ENCODE results near the gene HMCN2.
"Not testable (repeated sequence)": the region's sequence is repeated elsewhere in the genome, so short reads cannot be mapped to it uniquely, and the experiment has no call there.

The HMCN2 gene

DNA sequence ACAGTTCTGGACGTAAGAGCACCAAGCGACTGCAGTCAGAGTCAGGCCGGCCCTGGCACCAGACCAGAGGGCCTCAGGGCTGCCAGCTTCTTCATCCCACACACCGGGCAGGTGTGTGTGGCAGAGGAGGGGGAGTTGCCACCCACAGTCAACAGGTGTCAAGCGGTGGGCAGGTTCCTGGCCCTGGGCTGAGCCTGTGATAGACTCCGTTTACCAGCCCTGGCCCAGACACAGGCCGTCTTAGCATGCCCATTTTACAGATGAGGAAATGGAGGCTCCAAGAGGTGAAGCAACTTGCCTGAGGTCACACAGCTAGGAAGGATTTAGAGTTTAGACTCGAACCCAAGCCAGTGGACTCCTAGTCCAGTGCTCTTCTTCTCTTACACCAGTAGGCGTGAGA is 71.8 kb downstream of the HMCN2 start:
- no peak overlapping the region for H3K9ac ChIP-seq (ENCODE audit: low read depth, low read length)
- H3K9me3 ChIP-seq (replicated peaks; ENCODE audit: low read length): no peaks in the 10 kb centered on the region
- H3K4me1 ChIP-seq (ENCODE audit: control insufficient read depth, insufficient read depth, low read length): peaks cover 1% of the 10 kb centered on the region
- no peaks in the 10 kb centered on the region for H3K36me3 ChIP-seq (ENCODE audit: insufficient read depth, low read length)
- peaks cover 43% of the 10 kb centered on the region for H3K27me3 ChIP-seq (ENCODE audit: control insufficient read depth, insufficient read depth, low read length)
- no peak overlapping the region for H3K4me2 ChIP-seq (ENCODE audit: low read length)
- no peak overlapping the region for H3K4me3 ChIP-seq (ENCODE audit: low read length)

DNA sequence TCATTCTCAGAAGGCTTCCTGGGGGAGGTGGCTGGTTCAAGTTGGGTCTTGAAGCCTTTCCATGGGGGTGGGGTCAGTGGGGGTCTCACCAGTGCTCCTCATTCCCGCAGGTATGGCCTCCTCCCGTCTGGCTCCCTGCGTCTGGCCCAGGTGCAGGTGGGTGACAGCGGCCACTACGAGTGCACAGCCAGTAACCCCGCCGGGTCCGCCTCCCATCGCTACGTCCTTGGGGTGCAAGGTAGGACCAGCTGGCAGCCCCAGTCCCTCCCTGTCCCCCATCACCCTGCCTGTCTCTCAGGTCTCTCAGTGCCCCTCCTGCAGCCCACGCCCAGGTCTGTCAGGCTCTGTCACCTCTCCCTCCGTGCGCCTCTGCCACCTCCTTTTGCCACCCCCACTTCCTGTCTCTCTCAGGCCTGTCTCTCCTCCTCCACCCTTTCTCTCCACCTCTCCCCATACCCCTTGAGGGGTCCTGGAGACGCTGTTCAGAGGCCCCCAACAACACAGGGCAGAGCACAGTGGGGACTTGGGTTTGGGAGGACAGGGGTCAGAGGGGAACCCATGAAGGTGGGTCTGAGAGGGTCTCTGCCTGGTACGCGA is 72.3 kb downstream of the HMCN2 start:
- no peak overlapping the region for H3K4me3 ChIP-seq (ENCODE audit: low read length)
- H3K9me3 ChIP-seq (replicated peaks; ENCODE audit: low read length): no peaks in the 10 kb centered on the region
- H3K4me2 ChIP-seq (ENCODE audit: low read length): no peak overlapping the region
- no peak overlapping the region for H3K9ac ChIP-seq (ENCODE audit: low read depth, low read length)
- H3K4me1 ChIP-seq (ENCODE audit: control insufficient read depth, insufficient read depth, low read length): peaks cover 7% of the 10 kb centered on the region
- no peaks in the 10 kb centered on the region for H3K36me3 ChIP-seq (ENCODE audit: insufficient read depth, low read length)
- H3K27me3 ChIP-seq (ENCODE audit: control insufficient read depth, insufficient read depth, low read length): peaks cover 37% of the 10 kb centered on the region

DNA sequence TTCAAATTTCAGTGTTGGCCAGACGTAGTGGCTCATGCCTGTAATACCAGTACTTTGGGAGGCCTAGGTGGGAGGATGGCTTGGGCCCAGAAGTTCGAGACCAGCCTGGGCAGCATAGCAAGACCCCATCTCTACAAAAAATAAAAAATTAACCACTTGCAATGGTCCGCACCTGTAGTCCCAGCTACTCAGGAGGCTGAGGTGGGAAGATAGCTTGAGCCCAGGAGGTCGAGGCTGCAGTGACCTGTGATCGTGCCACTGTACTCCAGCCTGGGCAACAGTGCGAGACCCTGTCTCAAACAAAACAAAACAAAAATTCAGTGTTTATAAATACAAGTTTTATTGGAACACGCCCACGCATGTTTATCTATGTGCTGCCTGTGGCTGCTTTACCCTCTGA is 73.3 kb downstream of the HMCN2 start:
- not testable (repeated sequence) for H3K36me3 ChIP-seq (ENCODE audit: insufficient read depth, low read length); H3K4me2 ChIP-seq (ENCODE audit: low read length); H3K9ac ChIP-seq (ENCODE audit: low read depth, low read length); H3K4me3 ChIP-seq (ENCODE audit: low read length); H3K9me3 ChIP-seq (replicated peaks; ENCODE audit: low read length); H3K4me1 ChIP-seq (ENCODE audit: control insufficient read depth, insufficient read depth, low read length)
- H3K27me3 ChIP-seq (ENCODE audit: control insufficient read depth, insufficient read depth, low read length): peaks cover 27% of the 10 kb centered on the region

DNA sequence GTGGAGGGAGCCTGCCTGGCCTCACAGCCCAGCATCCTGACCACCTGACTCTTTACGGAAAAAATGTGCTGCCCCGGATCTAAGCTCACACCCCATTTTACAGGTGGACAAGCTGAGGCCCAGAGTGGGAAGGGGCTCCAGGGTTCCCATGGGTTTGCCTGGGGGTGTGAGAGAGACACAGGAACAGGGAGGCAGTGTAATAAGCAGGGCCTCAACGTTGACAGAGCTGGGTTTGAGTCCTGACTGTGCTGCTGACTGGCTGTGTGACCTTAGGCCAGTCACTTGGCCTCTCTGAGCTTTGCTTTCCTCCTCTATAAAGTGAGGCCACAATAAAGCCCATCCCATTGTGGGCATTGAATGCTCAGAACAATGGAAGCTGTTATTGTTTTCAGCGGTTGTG is 73.7 kb downstream of the HMCN2 start:
- no peak overlapping the region for H3K4me2 ChIP-seq (ENCODE audit: low read length)
- H3K36me3 ChIP-seq (ENCODE audit: insufficient read depth, low read length): no peaks in the 10 kb centered on the region
- H3K9me3 ChIP-seq (replicated peaks; ENCODE audit: low read length): no peaks in the 10 kb centered on the region
- H3K4me3 ChIP-seq (ENCODE audit: low read length): no peak overlapping the region
- peaks cover 23% of the 10 kb centered on the region for H3K27me3 ChIP-seq (ENCODE audit: control insufficient read depth, insufficient read depth, low read length)
- peaks cover 7% of the 10 kb centered on the region for H3K4me1 ChIP-seq (ENCODE audit: control insufficient read depth, insufficient read depth, low read length)
- H3K9ac ChIP-seq (ENCODE audit: low read depth, low read length): no peak overlapping the region

DNA sequence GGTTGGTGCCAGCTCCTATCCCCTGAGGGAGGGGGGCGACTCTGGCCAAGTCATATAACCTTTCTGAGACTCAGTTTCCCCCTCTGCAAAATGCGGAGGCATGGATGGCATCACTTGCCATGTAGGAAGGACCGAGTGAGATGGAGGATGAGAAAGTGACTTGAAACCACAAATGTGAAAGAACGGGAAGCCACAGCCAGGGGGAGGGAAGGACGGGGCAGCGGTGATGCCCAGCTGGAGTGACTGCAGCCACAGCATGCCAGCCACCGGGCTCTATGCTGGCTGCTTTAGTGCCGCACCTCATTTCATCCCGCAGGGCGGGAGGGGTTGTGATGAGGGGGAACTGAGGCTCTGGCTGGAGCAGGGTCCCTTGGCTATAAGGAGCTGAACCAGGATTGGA is 74.5 kb downstream of the HMCN2 start:
- H3K4me2 ChIP-seq (ENCODE audit: low read length): no peak overlapping the region
- no peaks in the 10 kb centered on the region for H3K9me3 ChIP-seq (replicated peaks; ENCODE audit: low read length)
- H3K4me3 ChIP-seq (ENCODE audit: low read length): no peak overlapping the region
- no peaks in the 10 kb centered on the region for H3K36me3 ChIP-seq (ENCODE audit: insufficient read depth, low read length)
- peaks cover 7% of the 10 kb centered on the region for H3K4me1 ChIP-seq (ENCODE audit: control insufficient read depth, insufficient read depth, low read length)
- no peak overlapping the region for H3K9ac ChIP-seq (ENCODE audit: low read depth, low read length)
- H3K27me3 ChIP-seq (ENCODE audit: control insufficient read depth, insufficient read depth, low read length): peaks cover 20% of the 10 kb centered on the region

DNA sequence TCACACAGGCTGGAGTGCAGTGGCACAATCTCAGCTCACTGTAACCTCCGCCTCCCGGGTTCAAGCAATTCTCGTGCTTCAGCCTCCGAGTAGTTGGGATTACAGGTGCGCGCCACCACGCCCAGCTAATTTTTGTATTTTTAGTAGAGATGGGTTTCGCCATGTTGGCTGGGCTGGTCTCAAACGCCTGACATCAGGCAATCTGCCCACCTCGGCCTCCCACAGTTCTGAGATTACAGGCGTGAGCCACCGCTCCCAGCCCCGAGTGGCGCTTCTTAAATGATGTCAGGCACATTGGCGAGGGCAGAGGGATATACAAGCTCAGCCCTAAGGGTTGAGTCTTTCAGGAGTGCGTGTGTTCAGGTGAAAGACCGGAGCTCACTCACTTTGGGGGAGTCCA is 75.0 kb downstream of the HMCN2 start:
- not testable (repeated sequence) for H3K36me3 ChIP-seq (ENCODE audit: insufficient read depth, low read length); H3K4me2 ChIP-seq (ENCODE audit: low read length)
- H3K27me3 ChIP-seq (ENCODE audit: control insufficient read depth, insufficient read depth, low read length): peaks cover 15% of the 10 kb centered on the region

DNA sequence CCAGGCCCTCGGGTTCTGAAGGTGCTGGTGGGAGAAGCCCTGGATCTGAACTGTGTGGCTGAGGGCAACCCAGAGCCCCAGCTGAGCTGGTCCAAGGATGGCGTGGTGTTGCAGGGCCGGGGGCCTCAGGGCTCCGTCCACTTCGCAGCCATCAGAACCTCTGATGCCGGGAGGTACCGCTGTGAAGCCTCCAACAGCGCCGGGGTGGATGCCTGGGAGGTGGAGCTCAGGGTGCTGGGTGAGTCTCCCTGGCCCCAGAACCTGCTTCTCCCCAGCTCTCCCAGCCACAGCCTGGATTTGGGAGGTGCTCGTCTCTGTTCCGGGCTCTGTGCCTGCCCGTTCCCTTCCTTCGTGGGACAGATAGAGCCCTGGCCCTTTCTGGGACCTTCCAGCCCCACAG is 75.6 kb downstream of the HMCN2 start:
- no peak overlapping the region for H3K4me3 ChIP-seq (ENCODE audit: low read length)
- H3K9ac ChIP-seq (ENCODE audit: low read depth, low read length): no peak overlapping the region
- no peak overlapping the region for H3K4me2 ChIP-seq (ENCODE audit: low read length)
- H3K9me3 ChIP-seq (replicated peaks; ENCODE audit: low read length): no peaks in the 10 kb centered on the region
- H3K36me3 ChIP-seq (ENCODE audit: insufficient read depth, low read length): no peaks in the 10 kb centered on the region
- peaks cover 9% of the 10 kb centered on the region for H3K27me3 ChIP-seq (ENCODE audit: control insufficient read depth, insufficient read depth, low read length)
- H3K4me1 ChIP-seq (ENCODE audit: control insufficient read depth, insufficient read depth, low read length): peaks cover 7% of the 10 kb centered on the region

More for the DNA sequence above, 75.0 kb downstream of the HMCN2 start:
- H3K9me3 ChIP-seq (replicated peaks; ENCODE audit: low read length); H3K9ac ChIP-seq (ENCODE audit: low read depth, low read length); H3K4me3 ChIP-seq (ENCODE audit: low read length); H3K4me1 ChIP-seq (ENCODE audit: control insufficient read depth, insufficient read depth, low read length): not testable (repeated sequence)

DNA sequence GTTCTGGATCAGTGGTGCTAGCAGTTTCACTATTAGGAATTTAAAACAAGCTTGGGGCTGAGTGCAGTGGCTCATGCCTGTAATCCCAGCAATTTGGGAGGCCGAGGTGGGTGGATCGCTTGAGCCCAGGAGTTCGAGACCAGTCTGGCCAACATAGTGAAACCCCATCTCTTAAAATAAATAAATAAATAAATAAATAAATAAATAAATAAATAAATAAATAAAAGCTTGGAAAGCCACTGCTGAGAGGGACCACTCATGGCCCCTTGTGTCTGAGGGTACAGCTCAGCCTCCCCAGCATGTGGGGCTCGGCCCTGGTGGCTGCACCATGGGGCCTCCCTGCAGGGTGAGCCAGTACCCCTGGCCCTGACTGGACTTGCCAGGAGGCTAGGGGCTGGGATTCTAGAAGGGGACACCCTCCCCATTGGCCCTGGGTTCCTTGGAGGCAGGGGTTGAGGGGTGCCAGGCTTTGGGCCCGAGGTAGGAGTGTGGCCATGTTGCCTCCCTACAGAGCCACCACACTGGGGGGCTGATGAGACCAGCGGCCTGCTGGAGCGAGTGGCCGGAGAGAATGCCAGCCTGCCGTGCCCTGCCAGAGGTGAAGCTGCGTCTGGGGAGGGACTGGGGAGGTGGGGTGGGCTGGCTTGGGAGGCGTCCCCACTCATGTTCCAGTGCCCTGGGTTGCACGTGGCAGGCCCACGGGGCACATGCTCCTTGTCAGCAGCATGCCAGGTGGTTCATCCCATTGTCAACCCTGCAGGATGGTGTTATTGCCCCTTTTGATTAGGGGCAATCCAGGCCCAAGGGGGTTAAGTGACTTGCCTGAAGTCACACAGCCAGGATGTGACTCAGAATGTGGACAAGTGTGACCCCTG is 76.5 kb downstream of the HMCN2 start:
- peaks cover 7% of the 10 kb centered on the region for H3K4me1 ChIP-seq (ENCODE audit: control insufficient read depth, insufficient read depth, low read length)
- no peak overlapping the region for H3K9ac ChIP-seq (ENCODE audit: low read depth, low read length)
- no peaks in the 10 kb centered on the region for H3K9me3 ChIP-seq (replicated peaks; ENCODE audit: low read length)
- H3K27me3 ChIP-seq (ENCODE audit: control insufficient read depth, insufficient read depth, low read length): peaks cover 6% of the 10 kb centered on the region
- no peak overlapping the region for H3K4me2 ChIP-seq (ENCODE audit: low read length)
- no peak overlapping the region for H3K4me3 ChIP-seq (ENCODE audit: low read length)
- H3K36me3 ChIP-seq (ENCODE audit: insufficient read depth, low read length): no peaks in the 10 kb centered on the region

DNA sequence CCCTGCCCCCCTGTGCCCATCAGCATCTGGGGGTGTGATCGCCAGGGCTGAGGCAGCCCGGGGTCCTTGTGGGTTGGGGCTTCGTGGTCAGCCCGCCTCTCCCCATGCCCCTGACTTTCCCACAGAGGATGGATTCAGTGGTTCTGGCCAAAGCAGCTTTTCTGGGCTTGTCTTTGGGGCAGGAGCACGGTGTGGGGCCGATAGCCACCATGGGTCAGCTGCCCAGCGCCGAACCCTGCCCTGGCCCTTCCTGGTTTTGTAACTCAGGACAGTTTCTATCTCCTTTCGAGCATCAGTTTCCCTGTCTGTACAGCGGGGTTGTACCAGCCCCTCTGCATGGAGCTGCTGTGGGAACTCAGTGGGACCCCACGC is 77.1 kb downstream of the HMCN2 start:
- Histone ChIP-seq H3K4me1 (ENCODE audit: control insufficient read depth, insufficient read depth, low read length) (peaks cover 7% of the 10 kb centered on the region), H3K27me3 (ENCODE audit: control insufficient read depth, insufficient read depth, low read length) (peaks cover 2% of the 10 kb centered on the region), H3K9me3 (replicated peaks; ENCODE audit: low read length) (no peaks in the 10 kb centered on the region), H3K4me3 (ENCODE audit: low read length) (no peak overlapping the region), H3K4me2 (ENCODE audit: low read length) (no peak overlapping the region), H3K9ac (ENCODE audit: low read depth, low read length) (no peak overlapping the region), H3K36me3 (ENCODE audit: insufficient read depth, low read length) (no peaks in the 10 kb centered on the region)

DNA sequence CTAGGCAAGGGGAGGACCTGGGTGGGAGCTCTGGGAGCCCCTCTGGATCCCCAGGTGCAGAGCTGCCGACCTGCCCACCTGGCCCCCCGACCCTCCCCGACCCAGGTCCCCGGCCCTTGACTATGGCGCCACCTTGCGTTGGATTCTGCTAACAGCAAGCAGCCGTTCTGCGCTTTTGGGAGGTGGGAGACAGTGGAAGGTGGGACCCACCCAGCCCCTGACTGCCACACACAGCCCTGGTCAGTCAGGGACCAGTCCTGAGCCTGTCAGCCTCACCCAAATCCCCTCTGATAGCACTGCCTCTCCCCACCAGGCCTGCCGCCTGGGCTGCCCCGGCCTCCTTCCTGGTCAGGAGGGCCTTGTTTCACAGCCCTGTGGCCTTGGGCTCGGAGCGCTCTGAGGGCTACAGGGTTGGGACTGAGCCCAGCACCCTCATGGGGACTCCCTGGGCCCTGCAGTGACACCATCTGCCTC is 77.9 kb downstream of the HMCN2 start:
- Histone ChIP-seq H3K9me3 (replicated peaks; ENCODE audit: low read length) (no peaks in the 10 kb centered on the region), H3K4me1 (ENCODE audit: control insufficient read depth, insufficient read depth, low read length) (peaks cover 7% of the 10 kb centered on the region), H3K9ac (ENCODE audit: low read depth, low read length) (no peak overlapping the region), H3K4me3 (ENCODE audit: low read length) (no peak overlapping the region), H3K36me3 (ENCODE audit: insufficient read depth, low read length) (no peaks in the 10 kb centered on the region), H3K27me3 (ENCODE audit: control insufficient read depth, insufficient read depth, low read length) (peaks cover 2% of the 10 kb centered on the region), H3K4me2 (ENCODE audit: low read length) (no peak overlapping the region)

DNA sequence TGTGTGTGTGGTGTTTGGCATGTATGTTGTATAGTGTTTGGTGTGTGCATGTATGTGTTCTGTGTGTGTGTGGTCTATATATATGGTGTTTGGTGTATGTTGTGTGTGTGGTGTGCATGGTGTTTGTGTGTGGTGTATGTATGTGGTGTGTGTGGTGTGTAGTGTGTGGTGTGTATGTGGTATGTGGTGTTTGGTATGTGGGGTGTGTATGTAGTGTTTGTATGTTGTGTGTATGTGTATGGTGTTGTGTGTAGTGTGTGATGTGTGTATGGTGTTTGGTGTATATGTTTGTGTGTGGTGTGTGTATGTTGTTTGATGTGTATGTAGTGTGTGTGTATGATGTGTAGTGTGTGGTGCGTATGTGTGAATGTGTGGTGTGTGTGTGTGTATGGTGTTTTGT is 78.8 kb downstream of the HMCN2 start:
- Histone ChIP-seq H3K27me3 (ENCODE audit: control insufficient read depth, insufficient read depth, low read length) (peaks cover under 1% of the 10 kb centered on the region), H3K4me1 (ENCODE audit: control insufficient read depth, insufficient read depth, low read length) (peaks cover 7% of the 10 kb centered on the region), H3K4me2 (ENCODE audit: low read length) (no peak overlapping the region), H3K4me3 (ENCODE audit: low read length) (no peak overlapping the region), H3K36me3 (ENCODE audit: insufficient read depth, low read length) (no peaks in the 10 kb centered on the region), H3K9ac (ENCODE audit: low read depth, low read length) (no peak overlapping the region), H3K9me3 (replicated peaks; ENCODE audit: low read length) (no peaks in the 10 kb centered on the region)
